ENCODE results near the gene SYNPO2. TPM values are rescaled to one million over a fixed set of nuclear protein-coding genes. Genes with fewer than 3 reads are reported as not detected.
"Not testable (repeated sequence)": the region's sequence is repeated elsewhere in the genome, so short reads cannot be mapped to it uniquely, and the experiment has no call there.

SYNPO2 gene
- total RNA-seq, 8 experiments from 2014 or later = 0.17 to 21.4 (median 8.9) TPM

- no peak overlapping the region for H3K4me3 ChIP-seq
- WGBS, 10 experiments = 38 to 100% (median 100%) methylated on average over 1 to 2 of the region's 2 CpGs; no CpG with 5 or more reads in 3 of the 10 experiments
- in situ Hi-C loops (cut with MboI; ENCODE audit: low pct_unique_long_range_greater_than_20kb in 2 of 9, low sequenced_read_pairs in 9 of 9, unreplicated experiment in 9 of 9) = no loop called here
- no peak for ATAC-seq (replicated peaks in 6 of 8)
- H3K27ac ChIP-seq = no peak overlapping the region
- H3K4me1 ChIP-seq (replicated peaks in 1 of 2) = no peaks in the 10 kb centered on the region
Observed at GRCh38 chr4:118858779-118859178, 29.9 kb upstream of the SYNPO2 start.

DNA sequence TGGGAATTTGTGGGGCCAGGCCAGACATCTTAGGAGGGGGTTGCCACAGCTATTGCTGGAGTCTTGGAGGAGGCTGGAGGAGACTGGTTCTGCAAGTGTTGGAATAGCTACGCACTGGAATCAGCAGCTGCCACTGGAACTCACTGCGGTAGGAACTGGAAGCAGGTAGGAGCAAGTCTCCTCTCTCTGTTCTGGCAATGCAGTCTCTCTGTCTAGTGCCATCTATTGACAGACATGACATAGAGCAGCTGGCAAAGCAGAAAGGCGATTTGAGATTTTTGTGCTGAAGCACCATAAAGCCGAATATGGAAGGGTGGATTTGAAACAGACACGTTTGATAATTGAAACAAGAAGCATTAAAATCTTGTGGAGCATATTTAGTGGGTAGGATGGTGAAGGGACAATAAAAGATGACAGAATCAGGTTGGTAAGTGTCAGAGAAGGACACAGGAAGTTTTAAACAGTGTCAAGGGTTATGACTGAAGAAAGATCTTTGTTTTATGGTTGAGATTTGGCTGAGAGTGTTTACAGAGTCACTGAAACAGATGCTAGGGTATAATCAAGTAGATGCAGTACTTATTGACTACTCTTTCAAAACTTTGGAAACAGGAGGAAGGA, 23.5 kb upstream of the SYNPO2 start:
- Histone ChIP-seq H3K27ac (no peak overlapping the region), H3K4me1 (replicated peaks in 1 of 2) (peaks cover 6 to 10% of the 10 kb centered on the region in 2 donors), H3K4me3 (no peak overlapping the region)
- peak in 7 of 8 experiments; percentile 46 to 89 (median 69) for ATAC-seq (replicated peaks in 6 of 8)
- whole genome bisulfite sequencing, 10 experiments = 22 to 46% (median 28%) methylated on average over 3 to 5 of the region's 5 CpGs; no CpG with 5 or more reads in 5 of the 10 experiments
- in situ Hi-C loops (cut with MboI; ENCODE audit: low pct_unique_long_range_greater_than_20kb in 2 of 9, low sequenced_read_pairs in 9 of 9, unreplicated experiment in 9 of 9) = no loop called here

- no peak overlapping the region for H3K27ac ChIP-seq
Observed at GRCh38 chr4:118866442-118866841, 22.2 kb upstream of the SYNPO2 start.

GRCh38 chr4:118867311-118868067, 21.2 kb upstream of the SYNPO2 start:
- in situ Hi-C loops (cut with MboI; ENCODE audit: low pct_unique_long_range_greater_than_20kb in 2 of 9, low sequenced_read_pairs in 9 of 9, unreplicated experiment in 9 of 9) = no loop called here

More at GRCh38 chr4:118866442-118866841, 22.2 kb upstream of the SYNPO2 start:
- H3K4me3 ChIP-seq = no peak overlapping the region
- ATAC-seq (replicated peaks in 6 of 8) = peak in 3 of 8 experiments; percentile 26 to 84 (median 78)
- peaks cover 7 to 17% of the 10 kb centered on the region in 2 donors for H3K4me1 ChIP-seq (replicated peaks in 1 of 2)
- in situ Hi-C loops (cut with MboI; ENCODE audit: low pct_unique_long_range_greater_than_20kb in 2 of 9, low sequenced_read_pairs in 9 of 9, unreplicated experiment in 9 of 9) = no loop called here
- 40 to 100% (median 85%) methylated on average over 1 of the region's 1 CpG; no CpG with 5 or more reads in 6 of the 10 experiments for WGBS, 10 experiments

GRCh38 chr4:118869808-118870342, 18.8 kb upstream of the SYNPO2 start:
- H3K27ac ChIP-seq = peak overlapping the region in 1 of 2 donors; percentile 45
- no peak overlapping the region for H3K4me3 ChIP-seq
- peaks cover 7 to 17% of the 10 kb centered on the region in 2 donors for H3K4me1 ChIP-seq (replicated peaks in 1 of 2)
- ATAC-seq (replicated peaks in 6 of 8) = peak in 3 of 8 experiments; percentile 36 to 48 (median 42)
- in situ Hi-C loops (cut with MboI; ENCODE audit: low pct_unique_long_range_greater_than_20kb in 2 of 9, low sequenced_read_pairs in 9 of 9, unreplicated experiment in 9 of 9) = no loop called here
- 0 to 100% (median 55%) methylated on average over 1 to 2 of the region's 2 CpGs; no CpG with 5 or more reads in 2 of the 10 experiments for WGBS, 10 experiments

More at GRCh38 chr4:118867311-118868067, 21.2 kb upstream of the SYNPO2 start:
- WGBS, 10 experiments = 27 to 100% (median 91%) methylated on average over 2 to 3 of the region's 3 CpGs
- Histone ChIP-seq H3K4me3 (no peak overlapping the region), H3K27ac (no peak overlapping the region), H3K4me1 (replicated peaks in 1 of 2) (peaks cover 7 to 17% of the 10 kb centered on the region in 2 donors)
- ATAC-seq (replicated peaks in 6 of 8) = no peak

DNA sequence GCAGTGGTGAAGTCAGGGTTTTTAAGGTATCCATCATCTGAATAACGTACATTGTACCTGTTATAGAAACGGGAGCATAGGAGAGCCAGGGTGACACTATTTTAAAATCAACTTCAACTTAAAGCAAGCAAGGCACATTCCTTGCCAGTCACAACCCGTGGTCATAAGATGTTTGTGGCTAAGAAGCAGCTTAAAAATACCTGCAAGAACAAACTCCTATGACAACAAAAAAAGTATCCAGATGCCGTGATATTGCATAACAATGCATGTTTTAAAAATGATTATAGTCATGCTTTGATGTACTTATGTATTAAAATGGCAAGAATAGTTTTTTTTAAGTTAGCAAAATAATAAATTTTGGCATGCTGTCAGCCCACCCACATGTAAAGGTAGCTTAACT, 16.5 kb upstream of the SYNPO2 start:
- peaks cover 7 to 17% of the 10 kb centered on the region in 2 donors for H3K4me1 ChIP-seq (replicated peaks in 1 of 2)
- no peak for ATAC-seq (replicated peaks in 6 of 8)
- no peak overlapping the region for H3K27ac ChIP-seq
- in situ Hi-C loops (cut with MboI; ENCODE audit: low pct_unique_long_range_greater_than_20kb in 2 of 9, low sequenced_read_pairs in 9 of 9, unreplicated experiment in 9 of 9) = no loop called here
- WGBS, 10 experiments = 33 to 100% (median 82%) methylated on average over 1 to 4 of the region's 4 CpGs
- H3K4me3 ChIP-seq = no peak overlapping the region

DNA sequence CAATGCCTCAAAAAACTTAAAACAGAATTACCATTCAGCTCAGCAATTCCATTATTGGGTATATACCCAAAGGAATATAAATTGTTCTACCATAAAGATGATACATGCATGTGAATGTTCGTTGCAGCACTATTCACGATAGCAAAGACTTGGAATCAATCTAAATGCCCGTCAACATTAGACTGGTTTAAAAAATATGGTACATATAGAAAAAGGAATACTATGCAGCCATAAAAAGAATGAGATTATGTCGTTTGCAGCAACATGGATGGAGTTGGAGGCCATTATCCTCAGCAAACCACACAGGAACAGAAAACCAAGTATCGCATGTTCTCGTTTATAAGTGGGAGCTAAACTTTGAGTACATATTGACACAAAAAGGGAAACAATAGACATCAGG, 10.9 kb upstream of the SYNPO2 start:
- Histone ChIP-seq H3K27ac (no peak overlapping the region), H3K4me3 (no peak overlapping the region), H3K4me1 (replicated peaks in 1 of 2) (no peaks in the 10 kb centered on the region)
- WGBS, 10 experiments = 76 to 100% (median 87%) methylated on average over 2 to 6 of the region's 6 CpGs
- no peak for ATAC-seq (replicated peaks in 6 of 8)
- in situ Hi-C loops (cut with MboI; ENCODE audit: low pct_unique_long_range_greater_than_20kb in 2 of 9, low sequenced_read_pairs in 9 of 9, unreplicated experiment in 9 of 9) = loop anchor here in 1 of 9 experiments (25.0 kb wide), 1 partner anchor 115 kb away; no protein-coding TSS in a partner anchor

- not testable (repeated sequence) for ATAC-seq (replicated peaks in 6 of 8); H3K4me3 ChIP-seq; H3K27ac ChIP-seq; H3K4me1 ChIP-seq (replicated peaks in 1 of 2)
- in situ Hi-C loops (cut with MboI; ENCODE audit: low pct_unique_long_range_greater_than_20kb in 2 of 9, low sequenced_read_pairs in 9 of 9, unreplicated experiment in 9 of 9) = loop anchor here in 1 of 9 experiments (25.0 kb wide), 1 partner anchor 116 kb away; no protein-coding TSS in a partner anchor
- WGBS, 10 experiments = 88 to 97% (median 93%) methylated on average over 3 to 9 of the region's 9 CpGs; no CpG with 5 or more reads in 3 of the 10 experiments
Observed at GRCh38 chr4:118878507-118878906, 10.1 kb upstream of the SYNPO2 start.

- Histone ChIP-seq H3K4me1 (replicated peaks in 1 of 2) (no peaks in the 10 kb centered on the region), H3K27ac (no peak overlapping the region), H3K4me3 (no peak overlapping the region)
- no peak for ATAC-seq (replicated peaks in 6 of 8)
- in situ Hi-C loops (cut with MboI; ENCODE audit: low pct_unique_long_range_greater_than_20kb in 2 of 9, low sequenced_read_pairs in 9 of 9, unreplicated experiment in 9 of 9) = loop anchor here in 1 of 9 experiments (25.0 kb wide), 1 partner anchor 117 kb away; no protein-coding TSS in a partner anchor
- WGBS, 10 experiments = 50 to 100% (median 85%) methylated on average over 1 to 7 of the region's 7 CpGs; no CpG with 5 or more reads in 3 of the 10 experiments
Observed at GRCh38 chr4:118879409-118879808, 9.2 kb upstream of the SYNPO2 start.

- H3K4me3 ChIP-seq = no peak overlapping the region
- peak in 1 of 8 experiments; percentile 66 for ATAC-seq (replicated peaks in 6 of 8)
- no peak overlapping the region for H3K27ac ChIP-seq
- H3K4me1 ChIP-seq (replicated peaks in 1 of 2) = no peaks in the 10 kb centered on the region
- 33 to 100% (median 89%) methylated on average over 1 to 12 of the region's 12 CpGs; no CpG with 5 or more reads in 2 of the 10 experiments for WGBS, 10 experiments
- in situ Hi-C loops (cut with MboI; ENCODE audit: low pct_unique_long_range_greater_than_20kb in 2 of 9, low sequenced_read_pairs in 9 of 9, unreplicated experiment in 9 of 9) = loop anchor here in 1 of 9 experiments (25.0 kb wide), 1 partner anchor 119 kb away; no protein-coding TSS in a partner anchor
Observed at GRCh38 chr4:118881512-118882146, 7.0 kb upstream of the SYNPO2 start.

GRCh38 chr4:118883861-118884260, 4.8 kb upstream of the SYNPO2 start:
- H3K4me3 ChIP-seq = no peak overlapping the region
- 60 to 100% (median 63%) methylated on average over 1 of the region's 1 CpG; no CpG with 5 or more reads in 4 of the 10 experiments for WGBS, 10 experiments
- H3K27ac ChIP-seq = no peak overlapping the region
- ATAC-seq (replicated peaks in 6 of 8) = no peak
- H3K4me1 ChIP-seq (replicated peaks in 1 of 2) = no peaks in the 10 kb centered on the region
- in situ Hi-C loops (cut with MboI; ENCODE audit: low pct_unique_long_range_greater_than_20kb in 2 of 9, low sequenced_read_pairs in 9 of 9, unreplicated experiment in 9 of 9) = loop anchor here in 1 of 9 experiments (25.0 kb wide), 1 partner anchor 122 kb away; no protein-coding TSS in a partner anchor

- in situ Hi-C loops (cut with MboI; ENCODE audit: low pct_unique_long_range_greater_than_20kb in 2 of 9, low sequenced_read_pairs in 9 of 9, unreplicated experiment in 9 of 9) = loop anchor here in 1 of 9 experiments (25.0 kb wide), 1 partner anchor 122 kb away; no protein-coding TSS in a partner anchor
- H3K27ac ChIP-seq = no peak overlapping the region
- peaks cover 3 to 5% of the 10 kb centered on the region in 2 donors for H3K4me1 ChIP-seq (replicated peaks in 1 of 2)
- 37 to 100% (median 80%) methylated on average over 1 to 3 of the region's 3 CpGs; no CpG with 5 or more reads in 1 of the 10 experiments for WGBS, 10 experiments
- ATAC-seq (replicated peaks in 6 of 8) = no peak
- H3K4me3 ChIP-seq = no peak overlapping the region
Observed at GRCh38 chr4:118884716-118885115, 3.9 kb upstream of the SYNPO2 start.

Data from motor neuron (in vitro differentiated cells).